Mammary epithelial cell (primary cell): Measurements from ENCODE around the gene PITX1.

ENCODE experiments used
- EZH2 ChIP-seq: IDR thresholded peaks from 2 replicates; pipeline ENCODE4 v1.6.1; 2012; ENCODE audit warnings: low read length, inconsistent platforms, borderline replicate concordance
- TF ChIP-seq, protein P1 (sequence below), 2 donors: IDR thresholded peaks in 1 of 2; conservative IDR thresholded peaks in 1 of 2; 2 replicates each; pipeline ENCODE4 v1.5.1; 2011 to 2012; ENCODE audit warnings: inconsistent platforms in 2 of 2, low read length in 2 of 2, mild to moderate bottlenecking in 2 of 2, control low read depth in 1 of 2, low read depth in 1 of 2; ENCODE audit not compliant: insufficient read depth in 1 of 2; ENCODE audit errors: extremely low read depth in 1 of 2

DNA sequence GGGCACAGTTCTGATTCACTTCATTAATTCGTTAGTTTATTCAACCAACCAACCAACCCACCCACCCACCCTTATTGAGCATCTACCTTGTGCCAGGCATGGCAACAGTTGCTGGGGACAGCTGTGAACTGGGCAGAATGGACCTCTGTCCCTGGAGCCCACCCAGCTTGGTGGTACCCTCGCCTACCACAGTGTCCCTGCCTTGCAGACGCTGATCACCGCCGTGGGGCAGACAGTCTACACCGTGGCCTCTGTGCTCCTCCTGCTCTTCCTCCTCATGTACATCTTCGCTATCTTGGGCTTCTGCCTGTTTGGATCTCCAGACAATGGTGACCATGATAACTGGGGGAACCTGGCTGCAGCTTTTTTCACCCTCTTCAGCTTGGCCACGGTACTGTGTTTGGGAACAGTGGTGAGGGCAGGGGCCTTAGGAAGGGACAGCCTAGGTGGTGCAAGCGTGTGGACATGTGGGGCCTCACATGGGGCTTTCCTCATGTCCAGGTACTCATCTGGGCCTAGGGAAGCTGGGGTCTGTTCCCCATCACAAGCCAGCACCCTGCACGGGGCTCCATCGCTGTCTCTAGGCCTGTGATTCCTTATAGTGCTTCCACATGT, 26.2 kb downstream of the PITX1 start:
- TF ChIP-seq, protein P1, sequence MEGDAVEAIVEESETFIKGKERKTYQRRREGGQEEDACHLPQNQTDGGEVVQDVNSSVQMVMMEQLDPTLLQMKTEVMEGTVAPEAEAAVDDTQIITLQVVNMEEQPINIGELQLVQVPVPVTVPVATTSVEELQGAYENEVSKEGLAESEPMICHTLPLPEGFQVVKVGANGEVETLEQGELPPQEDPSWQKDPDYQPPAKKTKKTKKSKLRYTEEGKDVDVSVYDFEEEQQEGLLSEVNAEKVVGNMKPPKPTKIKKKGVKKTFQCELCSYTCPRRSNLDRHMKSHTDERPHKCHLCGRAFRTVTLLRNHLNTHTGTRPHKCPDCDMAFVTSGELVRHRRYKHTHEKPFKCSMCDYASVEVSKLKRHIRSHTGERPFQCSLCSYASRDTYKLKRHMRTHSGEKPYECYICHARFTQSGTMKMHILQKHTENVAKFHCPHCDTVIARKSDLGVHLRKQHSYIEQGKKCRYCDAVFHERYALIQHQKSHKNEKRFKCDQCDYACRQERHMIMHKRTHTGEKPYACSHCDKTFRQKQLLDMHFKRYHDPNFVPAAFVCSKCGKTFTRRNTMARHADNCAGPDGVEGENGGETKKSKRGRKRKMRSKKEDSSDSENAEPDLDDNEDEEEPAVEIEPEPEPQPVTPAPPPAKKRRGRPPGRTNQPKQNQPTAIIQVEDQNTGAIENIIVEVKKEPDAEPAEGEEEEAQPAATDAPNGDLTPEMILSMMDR (conservative IDR thresholded peaks at IDR 0.05 in 1 of 2, IDR thresholded peaks at IDR 0.05 in 1 of 2; ENCODE audit: extremely low read depth in 1 of 2, insufficient read depth in 1 of 2, low read depth in 1 of 2, low read length in 2 of 2), result no peak
- no peak for TF ChIP-seq EZH2
